Gastrocnemius medialis (tissue), 4 donors: ENCODE data around the gene PLA2G5. TPM values are rescaled to one million over a fixed set of nuclear protein-coding genes. Genes with fewer than 3 reads are reported as not detected.

Source experiments
- ATAC-seq, 2 donors: fragments of 150-250 bp; one replicate each; pipeline ENCODE4 v1.9.1; 2016
- DNase-seq, 2 donors: peaks; one replicate each; pipeline ENCODE4 v3.0.0-alpha.2; 2019
- H3K27ac ChIP-seq, 4 donors: fragments of 200-600 bp; sonication (generic); 1 replicate in 1 of 4; 2 replicates in 3 of 4; pipeline ENCODE4 v1.5.1; 2016 to 2018; ENCODE audit warnings: mild to moderate bottlenecking in 2 of 4, moderate library complexity in 1 of 4
- H3K27me3 ChIP-seq, 3 donors: fragments of 200-600 bp; sonication (generic) in 2 of 3; 1 replicate in 1 of 3; 2 replicates in 2 of 3; pipeline versions ENCODE4 v1.5.1 to v1.6.0; 2016 to 2019; ENCODE audit warnings: mild to moderate bottlenecking in 1 of 3, moderate library complexity in 1 of 3
- H3K36me3 ChIP-seq, 2 donors: fragments of 200-600 bp; sonication (generic) in 1 of 2; one replicate each; pipeline ENCODE4 v1.5.1; 2017 to 2018
- H3K4me1 ChIP-seq, 2 donors: fragments of 200-600 bp; sonication (generic) in 1 of 2; one replicate each; pipeline ENCODE4 v1.5.1; 2016 to 2017; ENCODE audit warnings: mild to moderate bottlenecking in 2 of 2
- H3K4me3 ChIP-seq, 4 donors: fragments of 200-600 bp; sonication (generic) in 3 of 4; 1 replicate in 1 of 4; 2 replicates in 3 of 4; pipeline ENCODE4 v1.5.1; 2016 to 2019; ENCODE audit warnings: mild to moderate bottlenecking in 2 of 4
- H3K9me3 ChIP-seq, 3 donors: fragments of 200-600 bp; sonication (generic) in 2 of 3; 1 replicate in 1 of 3; 2 replicates in 2 of 3; pipeline ENCODE4 v1.5.1; 2016 to 2019
- CTCF ChIP-seq, 5 experiments: fragments of 450-650 bp in 3 of 5; fragments of 200-600 bp in 2 of 5; sonication (generic) in 2 of 5; IDR thresholded peaks in 4 of 5; conservative IDR thresholded peaks in 1 of 5; 1 replicate in 4 of 5; 2 replicates in 1 of 5; pipeline ENCODE4 v1.5.1; 2016 to 2019; ENCODE audit warnings: antibody characterized with exemption in 5 of 5, mild to moderate bottlenecking in 3 of 5, moderate library complexity in 3 of 5
- POLR2A ChIP-seq, 2 donors: fragments of 450-650 bp; IDR thresholded peaks; one replicate each; pipeline ENCODE4 v1.6.1; 2017; ENCODE audit warnings: antibody characterized with exemption in 2 of 2, mild to moderate bottlenecking in 2 of 2, moderate library complexity in 2 of 2
- in situ Hi-C, 4 donors: fragments of 200-750 bp; cut with MboI; loops; one replicate each; pipeline versions ENCODE4 v1.15.0 to v1.8.0; 2017; ENCODE audit warnings: low sequenced_read_pairs in 4 of 4
- intact Hi-C: fragments of 100-400 bp; cut with DNase I; formaldehyde crosslinking; loops from one replicate; pipeline ENCODE4 v1.15.1; 2023; ENCODE audit warnings: low total_unique reads
- total RNA-seq, 4 donors: library from RNA; depleted of rRNA; stranded (reverse); fragments of >200 nt; gene quantifications; one replicate each; pipeline versions ENCODE4 v1.1.0 to v1.2.3, GENCODE V29; 2016

PLA2G5 gene
- total RNA-seq, 4 donors from 2014 or later = not detected

- Histone ChIP-seq H3K27me3 (no peaks in the 10 kb centered on the region), H3K4me3 (no peak overlapping the region), H3K4me1 (no peaks in the 10 kb centered on the region), H3K27ac (no peak overlapping the region), H3K9me3 (no peaks in the 10 kb centered on the region), H3K36me3 (no peaks in the 10 kb centered on the region)
- intact Hi-C loops = no loop called here
- peak in 1 of 2 donors; percentile 57 for ATAC-seq
- no peak for DNase-seq
- in situ Hi-C loops = no loop called here
- no peak for TF ChIP-seq CTCF (IDR thresholded peaks at IDR 0.05 in 4 of 5, conservative IDR thresholded peaks at IDR 0.05 in 1 of 5)
- TF ChIP-seq POLR2A (IDR thresholded peaks at IDR 0.05) = no peak
Measured at GRCh38 chr1:20102875-20103274, 32.9 kb downstream of the PLA2G5 start.

- in situ Hi-C loops = no loop called here
Measured at GRCh38 chr1:20105856-20106255, 35.9 kb downstream of the PLA2G5 start.

DNA sequence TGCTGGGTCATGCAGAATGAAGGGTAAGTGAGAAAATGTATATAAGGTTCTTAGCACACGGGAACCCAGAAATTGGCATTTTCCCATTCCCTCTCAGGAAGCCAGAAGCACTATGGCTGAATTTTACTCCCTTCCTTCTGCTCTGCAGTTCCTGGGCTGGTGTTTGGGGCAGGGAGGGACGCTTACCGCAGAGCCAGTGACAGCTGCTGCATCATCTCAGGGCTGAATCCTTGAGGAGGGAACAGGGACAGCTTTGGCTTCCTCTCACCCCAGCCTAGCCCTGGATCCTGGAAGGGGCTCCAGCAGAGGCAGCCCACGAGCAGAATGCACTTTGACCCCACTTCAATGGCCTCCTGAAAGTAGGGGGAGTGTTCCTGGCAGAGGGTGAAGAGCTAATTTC, 37.4 kb downstream of the PLA2G5 start:
- in situ Hi-C loops = no loop called here
- no peak overlapping the region for H3K27ac ChIP-seq
- TF ChIP-seq CTCF (IDR thresholded peaks at IDR 0.05 in 4 of 5, conservative IDR thresholded peaks at IDR 0.05 in 1 of 5) = no peak
- no peaks in the 10 kb centered on the region for H3K4me1 ChIP-seq
- no peaks in the 10 kb centered on the region for H3K36me3 ChIP-seq
- DNase-seq = no peak
- no peak overlapping the region for H3K4me3 ChIP-seq
- intact Hi-C loops = no loop called here
- no peaks in the 10 kb centered on the region for H3K9me3 ChIP-seq
- H3K27me3 ChIP-seq = peaks cover 0 to 2% (median 0%) of the 10 kb centered on the region in 3 donors
- ATAC-seq = no peak

More at GRCh38 chr1:20105856-20106255, 35.9 kb downstream of the PLA2G5 start:
- Histone ChIP-seq H3K27ac (no peak overlapping the region), H3K4me3 (no peak overlapping the region), H3K36me3 (no peaks in the 10 kb centered on the region), H3K4me1 (no peaks in the 10 kb centered on the region), H3K9me3 (no peaks in the 10 kb centered on the region), H3K27me3 (no peaks in the 10 kb centered on the region)
- ATAC-seq (no peak), DNase-seq (no peak)
- TF ChIP-seq CTCF (IDR thresholded peaks at IDR 0.05 in 4 of 5, conservative IDR thresholded peaks at IDR 0.05 in 1 of 5) = no peak
- no peak for TF ChIP-seq POLR2A (IDR thresholded peaks at IDR 0.05)
- intact Hi-C loops = no loop called here

DNA sequence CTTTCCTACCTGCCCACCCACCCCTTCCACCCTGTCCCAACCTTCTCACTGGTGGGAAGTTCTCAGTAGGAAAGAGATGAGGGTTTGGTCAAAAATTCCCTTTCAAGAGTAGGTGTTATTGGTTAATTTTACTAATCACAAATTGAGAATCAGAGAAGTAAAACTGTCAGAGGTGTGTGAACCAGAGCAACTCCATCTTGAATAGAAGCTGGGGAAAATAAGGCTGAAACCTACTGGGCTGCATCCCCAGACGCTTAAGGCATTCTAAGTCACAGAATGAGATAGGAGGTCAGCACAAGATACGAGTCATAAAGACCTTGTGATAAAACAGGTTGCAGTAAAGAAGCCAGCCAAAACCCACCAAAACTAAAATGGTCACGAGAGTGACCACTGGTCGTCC, 37.8 kb downstream of the PLA2G5 start:
- DNase-seq = no peak
- intact Hi-C loops = no loop called here

More for the DNA sequence above, 37.8 kb downstream of the PLA2G5 start:
- Histone ChIP-seq H3K4me3 (no peak overlapping the region), H3K9me3 (no peaks in the 10 kb centered on the region), H3K4me1 (no peaks in the 10 kb centered on the region), H3K27me3 (peaks cover 0 to 2% (median 0%) of the 10 kb centered on the region in 3 donors), H3K27ac (no peak overlapping the region), H3K36me3 (no peaks in the 10 kb centered on the region)
- no peak for ATAC-seq
- in situ Hi-C loops = no loop called here
- no peak for TF ChIP-seq CTCF (IDR thresholded peaks at IDR 0.05 in 4 of 5, conservative IDR thresholded peaks at IDR 0.05 in 1 of 5)
- no peak for TF ChIP-seq POLR2A (IDR thresholded peaks at IDR 0.05)
